HUES64 (cell line): Measurements from ENCODE around the gene PDZD8.

Experiments
- H3K27ac ChIP-seq: 2 replicates; pipeline ENCODE4 v1.7.0; 2013; ENCODE audit warnings: low read depth, low read length, inconsistent platforms
- H3K27me3 ChIP-seq: 2 replicates; pipeline ENCODE4 v1.6.1; 2013; ENCODE audit warnings: mild to moderate bottlenecking, low read length; ENCODE audit not compliant: insufficient read depth
- H3K36me3 ChIP-seq: 2 replicates; pipeline ENCODE4 v1.6.1; 2013; ENCODE audit warnings: mild to moderate bottlenecking, low read length; ENCODE audit not compliant: insufficient read depth
- H3K4me1 ChIP-seq: 2 replicates; pipeline ENCODE4 v1.6.1; 2013; ENCODE audit warnings: mild to moderate bottlenecking, low read length, moderate library complexity; ENCODE audit not compliant: insufficient read depth
- H3K4me3 ChIP-seq: 2 replicates; pipeline ENCODE4 v1.5.1; 2013; ENCODE audit warnings: mild to moderate bottlenecking, low read length, moderate library complexity
- H3K9ac ChIP-seq: 2 replicates; pipeline ENCODE4 v1.6.1; 2013; ENCODE audit warnings: mild to moderate bottlenecking, low read depth, low read length
- H3K9me3 ChIP-seq: 2 replicates; pipeline ENCODE4 v1.6.1; 2013; ENCODE audit warnings: low read depth, low read length; ENCODE audit not compliant: insufficient read depth
- WGBS: fragments of 150-250, 120-280 bp; methylation state at CpG from one replicate; pipeline ENCODE4 v1.1.7; 2013; ENCODE audit warnings: missing lambda C conversion rate; 5-methylcytosine and 5-hydroxymethylcytosine counted together

The PDZD8 gene

GRCh38 chr10:117264782-117265181 lies 110.5 kb downstream of the PDZD8 start:
- Histone ChIP-seq H3K36me3 (no peaks in the 10 kb centered on the region), H3K9me3 (no peaks in the 10 kb centered on the region), H3K27me3 (no peaks in the 10 kb centered on the region), H3K9ac (no peak overlapping the region), H3K4me1 (peaks cover 11% of the 10 kb centered on the region; the same call in 1 of the 2 replicates), H3K27ac (no peak overlapping the region), H3K4me3 (no peak overlapping the region)
- 83% methylated on average over 7 of the region's 7 CpGs for WGBS

DNA sequence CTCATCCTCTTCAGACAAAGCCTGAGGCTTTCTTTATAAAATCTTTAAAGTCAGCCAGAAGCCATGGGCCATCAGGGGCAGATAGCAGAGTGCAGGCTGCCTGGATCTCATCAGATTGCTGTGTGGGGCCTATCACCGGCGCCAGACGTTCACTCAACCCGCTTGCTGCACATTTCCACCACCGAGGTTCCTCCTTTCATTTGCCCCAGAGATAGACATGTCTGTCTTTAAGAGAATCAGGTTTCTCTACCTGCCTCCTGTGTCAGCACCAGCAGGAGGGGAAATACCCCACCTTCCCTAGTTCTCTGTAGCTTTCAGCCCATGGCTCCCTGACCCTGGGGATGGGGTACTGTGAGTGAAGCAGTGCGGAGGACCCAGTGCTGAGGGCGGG lies 112.3 kb downstream of the PDZD8 start:
- no peak overlapping the region for H3K9ac ChIP-seq
- no peak overlapping the region for H3K4me3 ChIP-seq
- H3K27ac ChIP-seq, result no peak overlapping the region
- no peaks in the 10 kb centered on the region for H3K9me3 ChIP-seq
- H3K36me3 ChIP-seq, result no peaks in the 10 kb centered on the region
- peaks cover 13% of the 10 kb centered on the region; the same call in 1 of the 2 replicates for H3K4me1 ChIP-seq
- WGBS, result 74% methylated on average over 7 of the region's 7 CpGs
- H3K27me3 ChIP-seq, result no peaks in the 10 kb centered on the region

- WGBS, result 94% methylated on average over 10 of the region's 10 CpGs
- Histone ChIP-seq H3K9ac (no peak overlapping the region), H3K9me3 (no peaks in the 10 kb centered on the region), H3K4me1 (peaks cover 13% of the 10 kb centered on the region; the same call in 1 of the 2 replicates), H3K36me3 (no peaks in the 10 kb centered on the region), H3K4me3 (no peak overlapping the region), H3K27ac (no peak overlapping the region), H3K27me3 (no peaks in the 10 kb centered on the region)
Measured at GRCh38 chr10:117262291-117262902, 112.8 kb downstream of the PDZD8 start.

GRCh38 chr10:117261501-117261900 lies 113.7 kb downstream of the PDZD8 start:
- Histone ChIP-seq H3K9ac (no peak overlapping the region), H3K4me3 (no peak overlapping the region), H3K4me1 (peaks cover 13% of the 10 kb centered on the region; the same call in 1 of the 2 replicates), H3K9me3 (no peaks in the 10 kb centered on the region), H3K27me3 (no peaks in the 10 kb centered on the region), H3K27ac (no peak overlapping the region), H3K36me3 (no peaks in the 10 kb centered on the region)
- 87% methylated on average over 3 of the region's 3 CpGs for WGBS

DNA sequence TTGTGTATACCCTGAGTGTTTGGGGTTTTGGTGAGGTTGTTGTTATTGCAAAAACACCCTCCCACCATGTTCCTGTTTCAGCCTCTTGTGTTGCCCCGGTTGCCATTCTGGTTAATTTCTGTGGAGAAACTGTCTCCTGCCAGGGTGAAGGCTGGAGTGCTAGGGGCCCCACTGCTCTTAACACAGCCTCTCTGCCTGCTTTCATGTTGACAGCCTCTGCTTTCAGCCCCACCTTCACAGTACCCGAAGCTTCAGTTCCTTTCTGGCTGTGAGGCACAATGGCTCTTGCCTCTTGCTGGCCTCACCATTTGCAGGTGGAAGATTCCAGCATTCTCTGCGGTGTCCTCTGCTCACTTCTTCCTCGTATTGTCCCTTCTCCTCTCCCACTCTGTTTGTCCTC lies 115.2 kb downstream of the PDZD8 start:
- H3K4me1 ChIP-seq, result peaks cover 13% of the 10 kb centered on the region; the same call in 1 of the 2 replicates
- H3K27me3 ChIP-seq, result no peaks in the 10 kb centered on the region
- no peak overlapping the region for H3K9ac ChIP-seq
- no peak overlapping the region for H3K27ac ChIP-seq
- H3K4me3 ChIP-seq, result no peak overlapping the region
- WGBS, result 50% methylated on average over 4 of the region's 4 CpGs
- no peaks in the 10 kb centered on the region for H3K9me3 ChIP-seq
- no peaks in the 10 kb centered on the region for H3K36me3 ChIP-seq

DNA sequence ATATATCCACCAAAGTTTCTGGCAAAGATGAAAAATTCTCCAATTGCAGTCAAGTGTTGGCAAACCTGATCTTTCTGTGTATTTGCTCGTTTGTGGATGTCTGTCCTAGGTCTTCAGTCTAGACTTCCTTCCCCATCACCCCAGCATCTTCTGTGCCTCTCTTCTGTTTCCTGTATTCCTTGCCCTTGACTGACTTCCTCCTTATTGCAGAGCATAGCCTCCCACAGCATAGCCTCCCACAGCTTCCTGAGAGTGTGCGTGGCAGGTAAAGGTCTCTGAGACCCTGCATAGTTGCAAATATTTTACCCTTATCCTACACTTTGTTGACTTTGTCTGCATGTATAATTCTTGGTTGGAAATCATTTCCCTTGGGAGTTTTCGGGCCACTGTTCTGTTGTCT lies 116.0 kb downstream of the PDZD8 start:
- no peaks in the 10 kb centered on the region for H3K27me3 ChIP-seq

DNA sequence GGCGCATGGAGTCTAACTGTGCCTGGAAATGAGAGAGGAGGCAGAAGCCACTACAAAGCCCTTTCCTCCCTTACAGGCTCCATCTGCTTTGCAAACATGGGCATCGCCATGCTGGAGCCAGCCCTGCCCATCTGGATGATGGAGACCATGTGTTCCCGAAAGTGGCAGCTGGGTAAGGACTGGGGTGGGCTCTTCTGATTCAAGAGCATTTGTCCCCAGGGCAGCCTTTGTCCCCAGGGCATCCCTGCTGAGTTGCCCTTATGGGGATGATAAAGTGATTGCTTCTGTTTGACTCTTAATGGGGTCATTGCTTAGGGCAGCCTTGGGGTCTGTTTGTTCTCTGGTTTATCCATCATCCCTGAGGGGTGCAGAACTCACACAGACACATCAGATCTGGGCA lies 117.5 kb downstream of the PDZD8 start:
- Histone ChIP-seq H3K9me3 (no peaks in the 10 kb centered on the region), H3K27ac (no peak overlapping the region), H3K36me3 (no peaks in the 10 kb centered on the region), H3K27me3 (no peaks in the 10 kb centered on the region), H3K9ac (no peak overlapping the region), H3K4me1 (peaks cover 13% of the 10 kb centered on the region; the same call in 1 of the 2 replicates), H3K4me3 (no peak overlapping the region)
- WGBS, result 82% methylated on average over 3 of the region's 3 CpGs

More for the DNA sequence above, 116.0 kb downstream of the PDZD8 start:
- WGBS, result 98% methylated on average over 3 of the region's 3 CpGs
- Histone ChIP-seq H3K4me1 (peaks cover 13% of the 10 kb centered on the region; the same call in 1 of the 2 replicates), H3K9me3 (no peaks in the 10 kb centered on the region), H3K27ac (no peak overlapping the region), H3K4me3 (no peak overlapping the region), H3K9ac (no peak overlapping the region), H3K36me3 (no peaks in the 10 kb centered on the region)

- H3K27me3 ChIP-seq, result no peaks in the 10 kb centered on the region
- no peaks in the 10 kb centered on the region for H3K9me3 ChIP-seq
- WGBS, result 87% methylated on average over 10 of the region's 10 CpGs
- no peaks in the 10 kb centered on the region for H3K36me3 ChIP-seq
- H3K27ac ChIP-seq, result no peak overlapping the region
- H3K4me3 ChIP-seq, result no peak overlapping the region
- peaks cover 13% of the 10 kb centered on the region; the same call in 1 of the 2 replicates for H3K4me1 ChIP-seq
- no peak overlapping the region for H3K9ac ChIP-seq
Measured at GRCh38 chr10:117256910-117257309, 118.3 kb downstream of the PDZD8 start.

DNA sequence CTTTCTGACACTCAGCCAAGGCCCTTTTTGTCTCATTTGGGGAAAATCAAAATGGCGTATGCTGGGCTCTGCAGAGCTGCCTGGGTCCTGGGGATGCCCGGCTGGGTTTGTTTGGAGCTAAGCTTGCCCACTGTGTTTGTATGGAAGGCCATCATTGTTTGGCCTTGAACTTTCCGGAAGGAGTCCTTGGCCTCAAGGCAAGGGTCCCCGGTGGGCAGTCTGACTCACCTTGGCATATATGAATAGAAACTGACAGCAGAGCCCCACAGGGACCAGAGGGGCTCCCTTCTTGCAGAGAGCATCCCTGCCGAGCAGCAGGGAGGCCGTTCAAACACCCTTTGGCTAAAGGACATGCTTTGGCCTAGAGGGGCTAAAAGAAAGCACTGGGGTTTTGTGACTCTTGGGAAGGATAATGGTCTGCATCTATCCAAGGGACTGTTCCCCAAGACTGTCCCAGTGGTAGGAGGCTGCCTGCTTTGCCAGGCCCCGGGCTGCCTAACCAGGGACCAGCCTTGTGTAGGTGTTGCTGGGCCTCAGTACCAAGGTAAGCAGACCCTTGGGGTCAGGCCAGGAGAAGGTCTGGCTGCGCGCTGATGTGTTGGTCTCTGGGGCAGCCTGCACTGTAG lies 119.3 kb downstream of the PDZD8 start:
- Histone ChIP-seq H3K4me3 (no peak overlapping the region), H3K27ac (no peak overlapping the region), H3K4me1 (peaks cover 20% of the 10 kb centered on the region), H3K27me3 (no peaks in the 10 kb centered on the region), H3K9me3 (no peaks in the 10 kb centered on the region), H3K9ac (no peak overlapping the region), H3K36me3 (no peaks in the 10 kb centered on the region)
- WGBS, result 90% methylated on average over 9 of the region's 9 CpGs

- H3K27ac ChIP-seq, result no peak overlapping the region
- no peak overlapping the region for H3K4me3 ChIP-seq
- H3K9me3 ChIP-seq, result no peaks in the 10 kb centered on the region
- WGBS, result 90% methylated on average over 26 of the region's 26 CpGs
- no peak overlapping the region for H3K9ac ChIP-seq
- H3K36me3 ChIP-seq, result no peaks in the 10 kb centered on the region
- H3K27me3 ChIP-seq, result no peaks in the 10 kb centered on the region
- peaks cover 15% of the 10 kb centered on the region for H3K4me1 ChIP-seq
Measured at GRCh38 chr10:117254774-117255735, 120.2 kb downstream of the PDZD8 start.

GRCh38 chr10:117254338-117254737 lies 120.9 kb downstream of the PDZD8 start:
- no peak overlapping the region for H3K27ac ChIP-seq
- H3K4me1 ChIP-seq, result peaks cover 10% of the 10 kb centered on the region
- no peak overlapping the region for H3K9ac ChIP-seq
- H3K36me3 ChIP-seq, result no peaks in the 10 kb centered on the region
- no peaks in the 10 kb centered on the region for H3K27me3 ChIP-seq
- 79% methylated on average over 9 of the region's 9 CpGs for WGBS
- no peak overlapping the region for H3K4me3 ChIP-seq
- no peaks in the 10 kb centered on the region for H3K9me3 ChIP-seq
